Activated CD4-positive, alpha-beta memory T cell treated with anti-CD3 and anti-CD28 coated beads for 36 hours (primary cell): ENCODE data around the gene DXO. TPM values are rescaled to one million over a fixed set of nuclear protein-coding genes. Genes with fewer than 3 reads are reported as not detected.
"Not testable (repeated sequence)": the region's sequence is repeated elsewhere in the genome, so short reads cannot be mapped to it uniquely, and the experiment has no call there.

ENCODE experiments used
- CTCF ChIA-PET: fragments of 350-600 bp; sonication (Branson Sonifier 250); formaldehyde crosslinking; loops from one replicate; lab custom pipeline; 2021; ENCODE audit warnings: antibody characterized with exemption, inconsistent platforms; lab: Charles Lee
- POLR2A ChIA-PET: fragments of 350-600 bp; sonication (Branson Sonifier 250); formaldehyde crosslinking; loops from one replicate; lab custom pipeline; 2021; ENCODE audit warnings: antibody characterized with exemption; lab: Charles Lee
- DNase-seq: peaks from one replicate; pipeline ENCODE4 v3.0.0-alpha.2; 2020
- H3K27ac Mint-ChIP-seq: one replicate; pipeline ENCODE4 v1.8.0; 2021; ENCODE audit warnings: mixed read lengths
- H3K27me3 Mint-ChIP-seq: one replicate; pipeline ENCODE4 v1.8.0; 2021; ENCODE audit warnings: mixed read lengths
- H3K36me3 Mint-ChIP-seq: one replicate; pipeline ENCODE4 v1.8.0; 2021; ENCODE audit warnings: mixed read lengths
- H3K4me1 Mint-ChIP-seq: one replicate; pipeline ENCODE4 v1.8.0; 2021; ENCODE audit warnings: low read depth, mixed read lengths
- H3K4me3 Mint-ChIP-seq: one replicate; pipeline ENCODE4 v1.8.0; 2021; ENCODE audit warnings: mild to moderate bottlenecking, mixed read lengths
- H3K9me3 Mint-ChIP-seq: one replicate; pipeline ENCODE4 v1.8.0; 2021; ENCODE audit warnings: mixed read lengths
- intact Hi-C: fragments of 100-400 bp; cut with micrococcal nuclease; formaldehyde crosslinking; loops from one replicate; pipeline ENCODE4 v1.15.1; 2023
- total RNA-seq, 2 experiments: library from RNA; stranded (reverse); gene quantifications; one replicate each; pipeline ENCODE4 v1.2.3, GENCODE V29; 2021

Gene DXO
- total RNA-seq, 2 experiments from 2014 or later, result 10.8 to 12.3 TPM

- H3K4me1 Mint-ChIP-seq, CTCF ChIA-PET, H3K9me3 Mint-ChIP-seq, H3K27ac Mint-ChIP-seq, intact Hi-C loops, H3K36me3 Mint-ChIP-seq, POLR2A ChIA-PET, H3K27me3 Mint-ChIP-seq, H3K4me3 Mint-ChIP-seq: not testable (repeated sequence)
- peak; percentile 6 for DNase-seq
These were observed 32.5 kb upstream of the DXO start for GRCh38 chr6:32004393-32004792.

GRCh38 chr6:32003301-32003700, 31.4 kb upstream of the DXO start:
- intact Hi-C loops, H3K36me3 Mint-ChIP-seq, POLR2A ChIA-PET, CTCF ChIA-PET, H3K27ac Mint-ChIP-seq, H3K27me3 Mint-ChIP-seq, H3K4me1 Mint-ChIP-seq, DNase-seq, H3K4me3 Mint-ChIP-seq, H3K9me3 Mint-ChIP-seq: not testable (repeated sequence)

DNA sequence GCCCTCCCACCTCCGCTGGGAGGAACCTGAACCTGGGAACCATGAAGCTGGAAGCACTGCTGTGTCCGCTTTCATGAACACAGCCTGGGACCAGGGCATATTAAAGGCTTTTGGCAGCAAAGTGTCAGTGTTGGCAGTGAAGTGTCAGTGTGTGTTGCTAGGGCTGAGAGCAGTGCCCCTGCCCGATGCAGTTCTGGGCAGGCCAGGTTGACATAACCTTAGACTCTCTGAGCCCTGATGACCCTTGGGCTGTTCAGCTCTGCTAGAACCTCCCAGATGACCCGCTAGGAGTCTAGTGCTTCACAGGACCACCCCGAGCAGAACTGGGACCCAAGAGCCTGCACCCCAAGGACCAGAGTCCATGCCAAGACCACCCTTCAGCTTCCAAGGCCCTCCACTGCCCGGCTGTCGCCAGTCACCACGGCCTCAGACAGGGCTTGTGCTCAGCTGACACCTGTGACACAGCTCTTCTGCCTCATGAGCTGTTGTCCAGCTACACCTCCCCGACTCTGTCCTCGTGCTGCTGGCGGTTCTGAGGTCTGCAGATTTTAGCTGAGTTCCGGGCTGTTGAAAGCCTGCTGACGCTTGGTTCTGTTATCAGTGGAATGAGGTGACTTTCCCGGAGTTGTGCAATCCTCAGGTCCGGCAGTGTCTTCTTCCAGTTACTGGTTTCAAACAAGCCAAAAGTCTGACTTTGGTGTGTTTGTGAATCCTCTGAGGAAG, 30.8 kb upstream of the DXO start:
- H3K9me3 Mint-ChIP-seq, intact Hi-C loops, H3K27me3 Mint-ChIP-seq, H3K27ac Mint-ChIP-seq, H3K4me1 Mint-ChIP-seq, H3K4me3 Mint-ChIP-seq, CTCF ChIA-PET, DNase-seq, H3K36me3 Mint-ChIP-seq, POLR2A ChIA-PET: not testable (repeated sequence)

GRCh38 chr6:31996385-31996784, 24.4 kb upstream of the DXO start:
- DNase-seq, H3K27ac Mint-ChIP-seq, H3K9me3 Mint-ChIP-seq, CTCF ChIA-PET, H3K4me3 Mint-ChIP-seq, H3K4me1 Mint-ChIP-seq, H3K27me3 Mint-ChIP-seq, H3K36me3 Mint-ChIP-seq, intact Hi-C loops, POLR2A ChIA-PET: not testable (repeated sequence)

DNA sequence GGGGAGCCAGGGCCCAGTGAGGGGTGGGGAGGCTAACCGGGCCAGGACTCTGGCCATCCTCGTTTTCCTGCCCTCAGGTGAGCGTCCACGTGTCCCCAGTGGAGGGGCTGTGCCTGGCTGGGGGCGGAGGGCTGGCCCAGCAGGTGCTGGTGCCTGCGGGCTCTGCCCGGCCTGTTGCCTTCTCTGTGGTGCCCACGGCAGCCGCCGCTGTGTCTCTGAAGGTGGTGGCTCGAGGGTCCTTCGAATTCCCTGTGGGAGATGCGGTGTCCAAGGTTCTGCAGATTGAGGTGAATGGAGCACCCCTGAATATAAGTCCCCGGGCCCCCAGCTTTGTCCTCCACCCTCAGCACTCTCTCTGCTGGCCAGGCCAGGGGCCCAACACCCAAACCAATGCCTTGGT, 22.5 kb upstream of the DXO start:
- H3K36me3 Mint-ChIP-seq, H3K4me3 Mint-ChIP-seq, H3K27me3 Mint-ChIP-seq, H3K9me3 Mint-ChIP-seq, CTCF ChIA-PET, POLR2A ChIA-PET, intact Hi-C loops, DNase-seq, H3K27ac Mint-ChIP-seq, H3K4me1 Mint-ChIP-seq: not testable (repeated sequence)

DNA sequence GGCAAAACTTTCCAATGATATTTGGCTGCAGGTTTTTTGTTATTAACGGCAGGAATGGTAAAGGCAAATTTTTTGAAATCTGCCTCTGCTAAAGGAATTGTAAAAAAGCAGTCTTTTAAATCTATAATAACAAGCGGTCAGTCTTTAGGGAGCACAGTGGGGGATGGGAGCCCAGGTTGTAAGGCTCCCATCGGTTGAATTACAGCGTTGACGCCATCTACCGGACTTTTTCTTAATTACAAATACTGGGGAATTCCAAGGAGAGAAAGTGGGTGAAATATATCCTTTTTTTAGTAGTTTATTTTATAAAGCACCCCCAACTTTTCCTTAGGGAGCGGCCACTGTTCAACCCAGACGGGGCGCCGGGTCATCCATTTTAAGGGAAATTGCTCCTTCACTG, 17.4 kb upstream of the DXO start:
- POLR2A ChIA-PET, DNase-seq, H3K4me1 Mint-ChIP-seq, H3K9me3 Mint-ChIP-seq, H3K27me3 Mint-ChIP-seq, intact Hi-C loops, H3K27ac Mint-ChIP-seq, H3K4me3 Mint-ChIP-seq, CTCF ChIA-PET, H3K36me3 Mint-ChIP-seq: not testable (repeated sequence)

DNA sequence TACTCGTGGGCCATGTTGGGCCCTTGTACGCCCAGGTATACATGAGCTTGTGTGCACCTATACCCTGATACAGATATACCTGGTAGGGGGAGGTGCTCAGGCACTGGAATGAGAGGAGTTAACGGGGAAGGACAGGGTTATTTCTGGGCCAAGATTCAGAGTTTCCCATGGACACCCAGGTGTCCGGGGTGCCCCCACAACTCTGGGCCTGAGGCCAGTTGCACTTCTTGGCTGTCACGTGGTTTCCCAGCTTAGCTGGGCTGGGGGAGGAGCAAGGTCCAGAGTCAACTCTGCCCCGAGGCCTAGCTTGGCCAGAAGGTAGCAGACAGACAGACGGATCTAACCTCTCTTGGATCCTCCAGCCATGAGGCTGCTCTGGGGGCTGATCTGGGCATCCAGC, 9.8 kb upstream of the DXO start, which contains the start of gene C4A:
Gene C4A, plus strand, starts transcription at position 314 of the 400 bp plus-strand sequence. Its CDS starts 51 bp downstream, at position 365.
- H3K36me3 Mint-ChIP-seq, CTCF ChIA-PET, intact Hi-C loops, H3K4me1 Mint-ChIP-seq, H3K27ac Mint-ChIP-seq, H3K9me3 Mint-ChIP-seq, H3K4me3 Mint-ChIP-seq, H3K27me3 Mint-ChIP-seq, POLR2A ChIA-PET, DNase-seq: not testable (repeated sequence)

DNA sequence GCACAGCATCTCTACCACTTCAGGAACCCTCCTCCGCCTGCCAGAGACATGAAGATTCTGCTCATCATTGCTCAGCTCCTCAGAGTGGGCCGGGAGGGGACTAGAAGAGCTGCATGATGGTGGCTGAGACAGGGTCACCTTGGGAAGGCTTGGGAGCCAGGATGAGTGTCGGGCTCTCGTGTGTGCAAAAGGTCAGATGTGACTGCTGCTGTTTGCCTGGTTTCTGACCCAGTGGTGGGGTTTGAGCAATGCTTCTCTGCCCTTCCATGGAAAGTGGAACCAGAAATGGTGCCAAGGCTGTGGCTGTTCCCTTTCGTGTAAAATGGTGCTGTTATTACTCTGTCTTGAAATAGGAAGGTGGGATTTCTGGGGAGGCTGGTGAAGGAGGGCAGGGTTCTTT, 9.1 kb upstream of the DXO start:
- H3K4me3 Mint-ChIP-seq, CTCF ChIA-PET, H3K4me1 Mint-ChIP-seq, H3K36me3 Mint-ChIP-seq, H3K27ac Mint-ChIP-seq, intact Hi-C loops, H3K27me3 Mint-ChIP-seq, DNase-seq, H3K9me3 Mint-ChIP-seq: not testable (repeated sequence)
- POLR2A ChIA-PET, result interaction anchor here (0.6 kb wide), 1 partner anchor 211 kb away, joined by 3 read pairs; no protein-coding TSS in a partner anchor

DNA sequence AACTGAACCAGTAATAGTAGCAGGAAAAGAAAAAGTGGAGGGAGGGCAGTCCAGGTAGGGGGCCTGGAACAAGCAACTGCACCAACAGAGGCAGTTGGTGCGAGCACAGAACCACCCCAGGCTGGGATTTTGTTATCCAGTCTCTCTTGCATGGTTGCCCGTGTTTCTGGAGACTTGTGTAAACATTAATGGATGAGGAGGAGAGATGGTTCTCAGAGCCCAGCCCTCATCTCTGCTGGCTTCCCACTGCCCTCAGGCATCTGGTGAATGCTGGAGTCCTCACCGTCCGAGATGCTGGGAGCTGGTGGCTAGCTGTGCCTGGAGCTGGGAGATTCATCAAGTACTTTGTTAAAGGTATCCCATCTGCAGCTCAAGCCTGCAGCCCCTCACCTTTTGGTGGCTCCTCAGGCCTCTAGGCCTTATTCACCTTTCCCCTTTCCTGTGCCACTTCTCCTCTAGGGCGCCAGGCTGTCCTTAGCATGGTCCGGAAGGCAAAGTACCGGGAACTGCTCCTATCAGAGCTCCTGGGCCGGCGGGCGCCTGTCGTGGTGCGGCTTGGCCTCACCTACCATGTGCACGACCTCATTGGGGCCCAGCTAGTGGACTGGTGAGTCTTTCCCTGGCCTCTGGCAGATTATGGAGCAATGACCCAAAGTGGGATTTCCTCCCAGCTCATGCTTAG, 8.4 kb upstream of the DXO start:
- CTCF ChIA-PET, DNase-seq, H3K36me3 Mint-ChIP-seq, H3K4me1 Mint-ChIP-seq, H3K27me3 Mint-ChIP-seq, H3K9me3 Mint-ChIP-seq, H3K27ac Mint-ChIP-seq, intact Hi-C loops, H3K4me3 Mint-ChIP-seq: not testable (repeated sequence)
- POLR2A ChIA-PET, result interaction anchor here (0.6 kb wide), 1 partner anchor 210 kb away, joined by 3 read pairs; no protein-coding TSS in a partner anchor

DNA sequence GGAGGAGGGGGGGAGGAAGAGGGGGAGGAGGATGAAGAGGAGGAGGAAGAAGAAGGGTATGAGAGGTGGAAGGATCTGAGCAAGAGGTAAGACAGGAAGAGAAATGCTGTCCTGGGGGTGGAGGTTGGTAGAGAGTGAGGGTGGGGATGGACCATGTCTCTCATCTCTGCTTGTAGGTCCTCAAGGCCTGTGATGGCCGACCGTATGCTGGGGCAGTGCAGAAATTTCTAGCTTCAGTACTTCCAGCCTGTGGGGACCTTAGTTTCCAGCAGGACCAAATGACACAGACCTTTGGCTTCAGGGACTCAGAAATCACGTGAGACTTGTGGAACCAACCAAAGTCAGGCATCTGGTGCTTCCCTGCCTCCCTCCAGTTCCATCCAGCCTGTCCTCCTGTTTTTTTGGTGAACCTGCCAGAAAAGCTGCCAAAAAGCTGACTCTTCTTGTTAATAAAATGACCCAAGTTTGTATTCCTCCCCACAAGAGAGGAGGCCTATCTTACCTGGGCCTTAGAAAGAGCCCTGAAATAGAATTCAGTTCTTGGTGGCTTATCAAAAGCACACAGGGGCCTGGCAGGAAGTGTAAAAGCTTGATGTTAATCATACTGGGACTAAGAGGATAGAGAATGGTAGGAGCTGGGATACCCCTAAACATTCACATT, 7.4 kb upstream of the DXO start:
- peaks cover 7% of the 10 kb centered on the region for H3K4me1 Mint-ChIP-seq
- intact Hi-C loops, result loop anchor here (10.0 kb wide), 3 partner anchors 195 to 995 kb away; partner anchors contain the start of genes AGPAT1, CLIC1 and RNF5
- DNase-seq, result no peak
- H3K9me3 Mint-ChIP-seq, result no peaks in the 10 kb centered on the region
- CTCF ChIA-PET, result no interaction called here
- peak overlapping the region; percentile 69 for H3K27ac Mint-ChIP-seq
- peaks cover 7% of the 10 kb centered on the region for H3K36me3 Mint-ChIP-seq
- H3K27me3 Mint-ChIP-seq, result no peaks in the 10 kb centered on the region
- POLR2A ChIA-PET, result no interaction called here
- H3K4me3 Mint-ChIP-seq, result no peak overlapping the region

- no peak for DNase-seq
- H3K4me3 Mint-ChIP-seq, result no peak overlapping the region
- H3K4me1 Mint-ChIP-seq, result peaks cover 11% of the 10 kb centered on the region
- H3K9me3 Mint-ChIP-seq, result no peaks in the 10 kb centered on the region
- ChIA-PET CTCF (no interaction called here), POLR2A (no interaction called here)
- peaks cover 7% of the 10 kb centered on the region for H3K36me3 Mint-ChIP-seq
- H3K27ac Mint-ChIP-seq, result no peak overlapping the region
- no peaks in the 10 kb centered on the region for H3K27me3 Mint-ChIP-seq
- intact Hi-C loops, result loop anchor here (10.0 kb wide), 3 partner anchors 196 to 996 kb away; partner anchors contain the start of genes AGPAT1, CLIC1 and RNF5
These were observed 6.9 kb upstream of the DXO start for GRCh38 chr6:31978831-31979230.

DNA sequence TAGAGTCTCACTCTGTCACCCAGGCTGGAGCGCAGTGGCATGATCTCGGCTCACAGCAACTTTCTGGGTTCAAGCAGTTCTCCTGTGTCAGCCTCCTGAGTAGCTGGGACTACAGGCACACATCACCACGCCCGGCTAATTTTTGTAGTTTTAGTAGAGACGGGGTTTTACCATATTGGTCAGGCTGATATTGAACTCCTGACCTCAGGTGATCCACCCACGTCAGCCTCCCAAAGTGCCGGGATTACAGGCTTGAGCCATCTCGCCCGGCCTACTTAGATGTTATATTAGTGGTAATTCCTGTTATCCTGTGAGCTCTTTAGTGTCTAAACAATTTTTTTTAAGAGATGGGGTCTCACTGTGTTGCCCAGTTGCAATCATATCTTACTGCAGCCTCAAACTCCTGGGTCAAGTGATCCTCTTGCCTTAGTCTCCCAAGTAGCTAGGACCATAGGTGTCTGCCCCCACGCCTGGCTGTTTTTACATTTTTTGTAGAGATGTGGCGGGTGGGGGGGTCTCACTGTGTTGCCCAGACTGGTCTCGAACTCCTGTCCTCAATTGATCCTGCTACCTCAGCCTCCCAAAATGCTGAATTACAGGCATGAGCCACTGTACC, 6.0 kb upstream of the DXO start:
- no peak overlapping the region for H3K4me3 Mint-ChIP-seq
- peaks cover 7% of the 10 kb centered on the region for H3K36me3 Mint-ChIP-seq
- H3K9me3 Mint-ChIP-seq, result no peaks in the 10 kb centered on the region
- peaks cover 19% of the 10 kb centered on the region for H3K4me1 Mint-ChIP-seq
- POLR2A ChIA-PET, result no interaction called here
- intact Hi-C loops, result loop anchor here (10.0 kb wide), 3 partner anchors 197 to 997 kb away; partner anchors contain the start of genes AGPAT1, CLIC1 and RNF5
- H3K27me3 Mint-ChIP-seq, result no peaks in the 10 kb centered on the region
- CTCF ChIA-PET, result interaction anchor here (0.7 kb wide), 1 partner anchor 30 kb away, joined by 4 read pairs; no protein-coding TSS in a partner anchor
- no peak overlapping the region for H3K27ac Mint-ChIP-seq
- no peak for DNase-seq
